Stimulated activated CD4-positive, alpha-beta T cell treated with anti-CD3 and anti-CD28 coated beads, Interleukin-12 subunit alpha, Interleukin-12 subunit beta, amount 100 ng/mL, for 24 hours (primary cell): ENCODE results near the gene SPOUT1.
"Not testable (repeated sequence)": the region's sequence is repeated elsewhere in the genome, so short reads cannot be mapped to it uniquely, and the experiment has no call there.

Experiments
- DNase-seq, 2 experiments: peaks; one replicate each; pipeline ENCODE4 v3.0.0-alpha.2; 2020; ENCODE audit warnings: low read depth in 2 of 2

Gene SPOUT1

GRCh38 chr9:128809831-128810230, 19.8 kb downstream of the SPOUT1 start:
- DNase-seq: no peak

GRCh38 chr9:128809036-128809599, 20.5 kb downstream of the SPOUT1 start:
- DNase-seq: no peak

GRCh38 chr9:128808543-128808942, 21.1 kb downstream of the SPOUT1 start:
- no peak for DNase-seq

GRCh38 chr9:128807827-128808226, 21.8 kb downstream of the SPOUT1 start:
- DNase-seq: no peak

GRCh38 chr9:128805661-128806060, 23.9 kb downstream of the SPOUT1 start:
- DNase-seq: no peak

GRCh38 chr9:128802482-128802881, 27.1 kb downstream of the SPOUT1 start:
- no peak for DNase-seq

- DNase-seq: no peak
Observed at GRCh38 chr9:128800061-128800460, 29.5 kb downstream of the SPOUT1 start.

GRCh38 chr9:128798896-128799295, 30.7 kb downstream of the SPOUT1 start:
- DNase-seq: no peak

- DNase-seq: not testable (repeated sequence)
Observed at GRCh38 chr9:128794961-128795360, 34.6 kb downstream of the SPOUT1 start.

GRCh38 chr9:128792978-128793686, 36.5 kb downstream of the SPOUT1 start:
- DNase-seq: no peak

GRCh38 chr9:128792134-128792533, 37.5 kb downstream of the SPOUT1 start:
- DNase-seq: no peak

- DNase-seq: no peak
Observed at GRCh38 chr9:128790536-128790935, 39.1 kb downstream of the SPOUT1 start.

GRCh38 chr9:128788445-128788844, 41.1 kb downstream of the SPOUT1 start:
- no peak for DNase-seq

GRCh38 chr9:128787659-128788058, 41.9 kb downstream of the SPOUT1 start:
- DNase-seq: no peak

- DNase-seq: peak; percentile 79 to 88
Observed at GRCh38 chr9:128786681-128787601, 42.7 kb downstream of the SPOUT1 start, which contains the start of gene TBC1D13. Gene TBC1D13, plus strand, starts transcription at chr9:128787253. Its CDS starts 101 bp downstream, at chr9:128787354.

GRCh38 chr9:128785427-128785826, 44.2 kb downstream of the SPOUT1 start:
- DNase-seq: no peak

- DNase-seq: no peak
Observed at GRCh38 chr9:128782669-128783068, 46.9 kb downstream of the SPOUT1 start.

GRCh38 chr9:128781187-128782070, 48.2 kb downstream of the SPOUT1 start:
- no peak for DNase-seq

- not testable (repeated sequence) for DNase-seq
Observed at GRCh38 chr9:128780093-128780492, 49.5 kb downstream of the SPOUT1 start.

GRCh38 chr9:128774804-128775203, 54.8 kb downstream of the SPOUT1 start:
- no peak for DNase-seq

GRCh38 chr9:128773049-128773448, 56.5 kb downstream of the SPOUT1 start:
- DNase-seq: no peak
